NCI-H82 (cell line): ENCODE measurements around the gene PDE6C.
A peak's percentile ranks its signal among the peaks of the same experiment; 100 is the strongest.

Experiments used
- DNase-seq: peaks from one replicate; lab custom pipeline; 2025; lab: John Stamatoyannopoulos, UW

PDE6C gene

GRCh38 chr10:93702210-93703001 is 90.1 kb downstream of the PDE6C start, which contains the start of gene FRA10AC1:
TSS of gene FRA10AC1 (minus strand) at chr10:93702592. CDS start at chr10:93700106, 2,486 bp downstream.
- DNase-seq, result peak; percentile 89

GRCh38 chr10:93703066-93703465 is 90.7 kb downstream of the PDE6C start:
- DNase-seq, result peak; percentile 33

- DNase-seq, result peak; percentile 0
Observed at GRCh38 chr10:93703841-93704240, 91.5 kb downstream of the PDE6C start.

DNA sequence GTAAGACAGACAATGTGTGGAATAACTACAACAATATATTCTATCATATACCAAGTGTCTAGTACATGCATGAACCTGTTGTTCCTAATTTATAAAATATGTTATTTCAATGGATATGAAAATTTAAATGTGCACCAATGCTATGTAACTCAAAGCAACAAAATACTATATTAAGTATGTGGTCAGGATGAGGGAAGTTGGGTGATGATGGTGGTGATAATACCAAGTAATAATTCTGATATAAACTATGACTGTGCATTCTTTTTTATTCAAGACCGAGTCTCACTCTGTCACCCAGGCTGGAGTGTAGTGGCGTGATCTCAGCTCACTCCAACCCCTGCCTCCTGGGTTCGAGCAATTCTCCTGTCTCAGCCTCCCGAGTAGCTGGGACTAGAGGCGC is 92.1 kb downstream of the PDE6C start:
- DNase-seq, result no peak

DNA sequence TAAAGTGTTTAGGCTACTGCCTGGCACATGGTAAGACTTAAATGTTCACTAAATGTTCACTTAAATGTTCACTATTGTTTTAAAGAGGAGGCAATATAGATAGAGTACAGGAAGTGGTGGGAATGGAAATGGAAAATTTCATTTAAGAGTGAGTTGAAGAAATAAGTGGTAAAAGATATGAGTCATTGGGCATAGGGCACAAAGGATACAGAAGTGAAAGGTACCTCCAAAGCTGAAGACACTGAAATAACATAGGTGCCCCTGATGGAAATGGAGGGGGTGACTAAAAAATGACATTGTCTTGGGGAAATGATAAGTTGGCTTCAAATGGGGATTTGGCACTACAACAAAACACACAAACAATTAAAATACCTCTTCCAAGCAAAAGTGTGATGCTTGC is 95.3 kb downstream of the PDE6C start:
- no peak for DNase-seq

DNA sequence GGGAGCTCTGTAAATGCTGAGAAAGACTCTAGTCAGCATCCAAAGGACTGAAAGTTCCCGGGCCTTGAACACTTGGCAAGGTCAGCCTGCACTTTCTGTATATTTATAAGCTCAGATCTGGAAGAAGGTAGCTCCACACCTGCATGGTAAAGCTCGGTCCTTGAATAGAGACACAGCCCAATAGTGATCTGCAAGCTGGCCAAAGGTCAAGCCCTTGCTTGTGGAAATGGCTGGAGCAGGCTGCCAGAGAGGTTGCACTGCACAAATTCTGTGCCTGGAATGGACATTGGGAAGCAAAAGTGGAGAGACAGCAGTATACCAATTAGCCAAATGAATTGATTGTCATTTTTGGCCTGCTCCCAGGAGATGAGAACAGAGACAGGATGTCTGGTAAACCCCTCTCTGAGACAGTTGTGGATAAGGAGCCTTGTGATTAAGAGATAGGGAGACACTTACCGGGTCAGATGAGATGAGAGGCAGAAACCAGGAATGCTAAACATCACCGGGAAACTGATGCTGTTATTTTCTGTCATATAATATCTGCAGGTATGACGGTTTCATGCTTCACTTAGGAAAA is 98.1 kb downstream of the PDE6C start:
- peak; percentile 2 for DNase-seq

DNA sequence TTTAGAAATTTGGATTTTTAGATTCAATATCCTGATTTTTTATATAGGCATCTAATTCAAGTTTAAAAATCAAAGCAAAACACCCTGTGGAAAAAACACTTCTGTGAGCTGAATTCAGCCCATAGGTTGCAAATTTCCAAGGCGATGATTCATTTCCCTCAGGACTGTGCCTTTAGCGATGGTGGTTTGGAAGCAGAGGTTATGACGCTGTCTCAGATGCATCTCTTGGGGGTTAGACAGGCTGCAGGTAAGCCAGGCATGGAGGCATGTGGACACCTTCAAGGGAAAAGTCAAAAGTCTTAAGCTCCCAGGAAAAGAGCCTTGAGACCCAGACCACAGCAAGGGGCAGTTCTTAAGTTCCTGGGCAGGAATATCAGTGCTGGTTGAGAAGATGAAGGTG is 99.6 kb downstream of the PDE6C start:
- DNase-seq, result no peak

DNA sequence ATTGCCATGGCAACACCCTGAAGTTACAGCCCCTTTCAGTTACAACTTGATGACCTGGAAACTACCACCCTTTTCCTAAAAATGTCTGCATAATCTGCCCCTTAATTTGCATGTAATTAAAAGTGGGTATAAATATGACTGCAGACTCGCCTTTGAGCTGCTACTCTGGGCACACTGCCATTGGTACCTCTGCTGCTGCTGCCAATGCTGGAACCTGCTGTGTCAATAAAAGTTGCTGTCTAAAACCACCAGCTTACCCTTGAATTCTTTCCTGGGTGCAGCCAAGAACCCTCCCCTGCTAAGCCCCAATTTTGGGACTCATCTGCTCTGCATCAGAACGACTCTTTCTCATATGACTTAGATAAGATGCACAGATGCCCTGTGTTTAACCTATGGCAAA is 100.3 kb downstream of the PDE6C start:
- no peak for DNase-seq

- DNase-seq, result no peak
Observed at GRCh38 chr10:93715345-93715744, 103.0 kb downstream of the PDE6C start.
